Hypothalamus (tissue), 51 donors: ENCODE data around the gene MPI.
A peak's percentile ranks its signal among the peaks of the same experiment; 100 is the strongest.
"Not testable (repeated sequence)": the region's sequence is repeated elsewhere in the genome, so short reads cannot be mapped to it uniquely, and the experiment has no call there.

Source experiments
- DNase-seq, 51 donors: peaks; one replicate each; lab custom pipeline; 2025; lab: John Stamatoyannopoulos, UW

The MPI gene

GRCh38 chr15:74920456-74920855 lies 30.6 kb downstream of the MPI start:
- DNase-seq = no peak

GRCh38 chr15:74924525-74924924 lies 34.7 kb downstream of the MPI start:
- no peak for DNase-seq

- no peak for DNase-seq
These were observed 38.9 kb downstream of the MPI start for GRCh38 chr15:74928771-74929198.

DNA sequence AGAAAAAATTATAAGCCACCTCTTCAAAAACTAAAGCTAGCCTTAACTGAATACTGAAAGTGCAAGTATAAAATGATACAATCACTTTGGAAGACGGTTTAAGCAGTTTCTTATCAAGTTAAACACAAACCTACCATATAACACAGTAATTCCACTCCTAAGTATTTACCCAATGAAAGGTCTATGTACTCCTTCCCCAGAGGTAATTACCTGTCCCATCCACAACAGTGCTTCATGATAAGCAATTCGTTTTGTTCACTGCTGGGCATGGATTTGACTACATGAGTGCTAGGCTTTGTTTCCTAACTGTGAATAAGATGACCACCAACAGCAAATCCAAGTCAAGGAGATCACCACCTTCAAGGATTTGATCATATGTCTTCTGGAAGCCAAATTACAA lies 43.7 kb downstream of the MPI start:
- DNase-seq = no peak

DNA sequence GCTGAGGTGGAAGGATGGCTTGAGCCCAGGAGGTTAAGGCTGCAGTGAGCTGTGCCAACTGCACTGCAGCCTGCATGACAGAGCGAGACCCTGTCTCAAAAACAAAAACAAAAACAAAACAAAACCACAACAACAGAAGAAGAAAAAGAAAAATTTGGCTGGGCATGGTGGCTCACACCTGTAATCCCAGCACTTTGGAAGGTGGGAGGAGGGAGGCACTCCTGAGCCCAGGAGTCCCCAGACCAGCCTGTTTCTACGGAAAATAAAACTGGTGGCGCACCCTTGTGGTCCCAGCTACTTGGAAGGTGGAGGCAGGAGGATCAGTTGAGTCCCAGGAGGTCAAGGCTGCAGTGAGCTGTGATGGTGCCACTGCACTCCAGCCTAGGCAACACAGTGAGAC lies 45.4 kb downstream of the MPI start:
- not testable (repeated sequence) for DNase-seq

- peak in 1 of 51 donors; percentile 55 for DNase-seq
These were observed 47.4 kb downstream of the MPI start for GRCh38 chr15:74937272-74937589.

DNA sequence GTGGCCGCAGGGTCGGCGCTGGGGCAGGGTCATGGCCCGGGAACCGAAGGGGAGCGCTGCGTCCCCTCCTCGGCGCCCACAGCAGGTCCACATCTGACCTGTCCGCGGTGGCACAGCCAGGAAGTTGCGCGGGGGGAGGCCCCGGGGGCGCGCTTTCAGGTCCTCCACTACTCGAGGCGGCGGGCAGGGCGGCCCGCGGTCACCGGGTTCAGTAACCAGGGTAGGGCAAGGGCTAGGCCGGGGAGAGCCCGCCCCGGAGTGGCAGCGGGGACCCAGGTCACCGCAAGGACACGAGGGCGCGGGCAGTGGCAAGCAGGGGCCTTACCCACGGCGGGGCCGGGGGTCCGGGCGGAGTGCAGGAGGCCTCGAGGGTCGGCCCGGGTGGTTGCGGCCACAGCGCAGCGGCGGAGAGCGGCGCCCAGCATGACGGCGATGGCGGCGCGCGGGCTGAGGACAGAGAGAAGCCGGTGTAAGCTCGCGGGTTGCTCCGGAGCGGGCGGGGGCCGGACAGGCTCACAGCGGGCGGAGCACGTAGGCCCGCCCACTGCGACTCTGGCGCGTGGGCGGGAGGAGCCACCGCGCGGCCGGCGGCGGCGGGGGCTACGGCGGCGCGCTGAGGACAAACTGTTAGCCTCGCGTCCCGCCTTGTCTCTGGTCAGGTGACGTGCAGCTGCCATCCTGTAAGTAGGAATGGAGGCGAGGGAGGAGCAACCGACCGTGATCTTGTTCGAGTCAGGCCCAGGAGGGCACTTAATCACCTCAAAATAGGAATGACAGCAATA lies 47.9 kb downstream of the MPI start, which contains the start of gene COX5A:
Gene COX5A, minus strand, starts transcription at position 484 of the 782 bp plus-strand sequence. Its CDS starts 59 bp downstream, at position 425.
- DNase-seq = peak; percentile 52 to 95 (median 89)

DNA sequence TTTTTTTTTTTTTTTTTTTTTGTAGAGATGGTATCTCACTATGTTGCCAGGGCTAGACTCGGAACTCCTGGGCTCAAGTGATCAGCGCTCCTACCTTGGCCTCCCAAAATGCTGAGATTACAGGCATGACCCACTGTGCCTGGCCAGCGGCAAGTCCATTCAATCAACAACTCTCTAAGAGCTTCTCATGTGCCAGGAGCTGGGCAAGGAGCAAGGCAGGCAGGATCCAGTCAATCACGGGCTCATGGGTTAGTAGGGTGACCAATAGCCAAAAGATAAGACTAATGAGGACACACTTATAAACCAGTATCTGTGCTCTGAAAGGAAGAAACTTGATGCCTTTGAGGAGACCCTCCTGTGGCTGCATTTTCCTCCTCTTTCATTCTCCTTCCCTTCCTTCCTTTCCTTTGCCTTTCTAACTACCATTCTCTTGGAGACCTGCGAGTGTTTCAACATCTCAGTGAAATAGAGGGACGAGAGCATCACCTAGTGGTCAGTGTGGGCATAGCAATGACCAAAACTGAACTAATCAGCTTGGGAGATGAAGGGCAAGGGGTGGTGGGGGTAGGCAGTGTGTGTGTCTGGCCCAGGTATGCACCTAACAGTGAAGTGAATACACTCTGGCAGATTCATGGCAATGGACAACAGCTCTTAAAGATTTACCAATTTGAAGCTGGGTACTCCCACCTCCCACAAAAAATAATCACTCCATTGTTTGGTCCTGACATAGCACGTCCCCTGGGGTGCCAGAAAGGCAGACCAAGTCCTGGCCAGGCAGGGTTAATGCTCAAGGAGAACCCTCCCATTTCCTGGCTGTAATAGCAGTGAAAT lies 60.5 kb downstream of the MPI start:
- peak in 44 of 51 donors; percentile 9 to 87 (median 50) for DNase-seq

GRCh38 chr15:74951006-74951405 lies 61.2 kb downstream of the MPI start:
- no peak for DNase-seq
